GM19043 (cell line): ENCODE results near the gene RNF40.
"Not testable (repeated sequence)": the region's sequence is repeated elsewhere in the genome, so short reads cannot be mapped to it uniquely, and the experiment has no call there.

ENCODE experiments used
- ATAC-seq: cut with Tn5 transposase; IDR thresholded peaks from one replicate; pipeline ENCODE4 v1.9.1; 2021; ENCODE audit warnings: low read depth; ENCODE audit not compliant: unreplicated experiment

Gene RNF40

DNA sequence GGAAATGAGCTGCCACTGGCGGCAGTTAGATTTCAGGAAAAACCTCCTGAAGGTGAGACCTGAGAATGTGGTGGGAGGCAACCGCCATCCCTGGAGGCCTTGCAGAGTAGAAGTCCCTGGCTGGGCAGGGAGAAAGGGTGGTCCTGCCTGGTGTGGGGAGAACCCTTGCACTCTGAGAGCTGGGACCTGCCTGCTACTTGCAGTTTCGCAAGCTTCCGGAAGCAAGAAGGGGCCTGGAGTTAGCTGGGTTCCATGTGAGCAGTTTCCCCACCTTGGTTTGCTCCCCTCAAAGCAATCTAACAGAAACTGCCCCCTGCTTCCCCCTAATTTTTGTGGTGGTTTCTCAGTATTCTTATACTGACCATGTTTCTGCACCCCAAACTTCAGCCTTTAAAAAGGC is 18.4 kb downstream of the RNF40 start:
- no peak for ATAC-seq

DNA sequence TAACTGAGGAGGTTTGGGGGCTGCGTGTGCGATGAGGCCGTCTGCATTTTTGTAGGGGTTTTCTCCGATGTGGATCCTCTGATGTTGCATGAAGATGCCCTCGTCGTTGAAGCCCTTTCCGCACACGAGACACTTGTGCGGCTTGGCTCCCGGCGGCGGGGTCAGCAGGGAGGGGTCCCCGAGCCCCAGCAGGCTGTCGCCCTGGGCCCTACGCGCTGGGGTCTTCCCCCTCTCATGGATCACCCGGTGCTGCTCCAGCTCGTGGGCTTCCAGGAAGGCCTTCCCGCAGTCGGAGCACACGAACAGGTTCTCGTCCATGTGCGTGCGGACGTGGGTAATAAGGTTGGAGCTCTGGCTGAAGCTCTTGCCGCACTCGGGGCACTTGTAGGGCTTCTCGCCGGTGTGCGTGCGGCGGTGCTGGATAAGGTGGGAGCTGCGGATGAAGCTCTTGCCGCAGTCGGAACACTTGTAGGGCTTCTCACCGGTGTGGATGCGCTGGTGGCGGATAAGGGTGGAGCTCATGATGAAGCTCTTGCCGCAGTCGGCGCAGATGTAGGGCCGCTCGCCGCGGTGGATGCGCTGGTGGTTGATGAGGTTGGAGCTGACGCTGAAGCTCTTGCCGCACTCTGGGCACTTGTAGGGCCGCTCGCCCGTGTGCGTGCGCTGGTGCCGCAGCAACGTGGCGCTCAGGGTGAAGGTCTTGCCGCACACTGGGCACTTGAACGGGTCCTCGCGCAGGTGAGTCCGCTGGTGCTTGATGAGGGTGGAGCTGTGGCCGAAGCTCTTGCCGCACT is 20.6 kb downstream of the RNF40 start:
- no peak for ATAC-seq

DNA sequence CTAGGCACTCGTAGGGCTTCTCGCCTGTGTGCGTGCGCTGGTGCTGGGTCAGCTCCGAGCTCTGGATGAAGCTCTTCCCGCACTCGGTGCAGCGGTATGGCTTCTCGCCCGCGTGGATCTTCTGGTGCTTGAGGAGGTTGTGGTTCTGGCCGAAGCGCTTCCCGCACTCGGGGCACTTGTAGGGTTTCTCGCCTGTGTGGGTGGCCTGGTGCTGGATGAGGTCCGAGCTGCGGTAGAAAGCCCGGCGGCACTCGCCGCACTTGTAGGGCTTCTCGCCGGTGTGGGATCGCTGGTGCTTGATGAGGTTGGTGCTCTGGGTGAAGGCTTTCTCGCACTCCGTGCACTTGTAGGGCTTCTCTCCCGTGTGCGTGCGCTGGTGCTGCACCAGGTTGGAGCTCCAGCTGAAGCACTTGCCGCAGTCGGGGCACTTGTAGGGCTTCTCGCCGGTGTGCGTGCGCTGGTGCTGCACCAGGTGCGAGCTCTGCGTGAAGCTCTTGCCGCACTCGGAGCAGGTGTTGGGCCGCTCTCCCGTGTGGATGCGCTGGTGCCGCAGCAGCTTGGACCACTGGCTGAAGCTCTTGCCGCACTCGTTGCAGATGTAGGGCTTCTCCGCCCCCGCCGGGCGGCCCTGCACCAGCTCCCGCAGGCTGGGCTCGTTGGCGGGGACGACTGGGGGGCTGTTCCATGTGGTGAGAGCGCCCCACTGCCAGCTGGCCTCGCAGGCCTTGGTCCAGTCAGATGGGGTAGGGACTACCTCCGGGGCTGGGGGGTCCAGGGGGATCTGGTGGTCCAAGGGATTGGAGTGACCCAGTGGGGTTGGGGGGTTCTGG is 21.4 kb downstream of the RNF40 start:
- ATAC-seq = no peak

DNA sequence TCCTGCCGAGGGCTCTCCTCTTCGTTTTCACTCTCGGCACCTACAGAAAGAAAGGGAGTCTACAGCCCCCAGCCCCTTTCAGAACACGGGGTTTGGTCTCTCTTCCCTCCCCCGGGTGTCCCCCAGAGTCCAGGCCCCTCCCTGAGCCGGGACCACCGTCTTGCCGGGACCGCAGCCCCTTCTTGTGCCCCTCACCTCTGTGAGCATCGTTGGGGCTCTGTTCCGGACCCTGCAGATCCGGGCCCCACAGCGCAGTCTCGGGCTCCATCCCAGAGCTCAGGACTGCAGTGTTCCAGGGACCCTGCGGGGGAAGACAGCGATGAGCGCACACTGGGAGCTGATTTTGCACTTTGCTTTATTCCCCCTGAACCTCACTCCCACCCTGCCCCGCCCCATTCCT is 22.1 kb downstream of the RNF40 start:
- ATAC-seq = no peak

DNA sequence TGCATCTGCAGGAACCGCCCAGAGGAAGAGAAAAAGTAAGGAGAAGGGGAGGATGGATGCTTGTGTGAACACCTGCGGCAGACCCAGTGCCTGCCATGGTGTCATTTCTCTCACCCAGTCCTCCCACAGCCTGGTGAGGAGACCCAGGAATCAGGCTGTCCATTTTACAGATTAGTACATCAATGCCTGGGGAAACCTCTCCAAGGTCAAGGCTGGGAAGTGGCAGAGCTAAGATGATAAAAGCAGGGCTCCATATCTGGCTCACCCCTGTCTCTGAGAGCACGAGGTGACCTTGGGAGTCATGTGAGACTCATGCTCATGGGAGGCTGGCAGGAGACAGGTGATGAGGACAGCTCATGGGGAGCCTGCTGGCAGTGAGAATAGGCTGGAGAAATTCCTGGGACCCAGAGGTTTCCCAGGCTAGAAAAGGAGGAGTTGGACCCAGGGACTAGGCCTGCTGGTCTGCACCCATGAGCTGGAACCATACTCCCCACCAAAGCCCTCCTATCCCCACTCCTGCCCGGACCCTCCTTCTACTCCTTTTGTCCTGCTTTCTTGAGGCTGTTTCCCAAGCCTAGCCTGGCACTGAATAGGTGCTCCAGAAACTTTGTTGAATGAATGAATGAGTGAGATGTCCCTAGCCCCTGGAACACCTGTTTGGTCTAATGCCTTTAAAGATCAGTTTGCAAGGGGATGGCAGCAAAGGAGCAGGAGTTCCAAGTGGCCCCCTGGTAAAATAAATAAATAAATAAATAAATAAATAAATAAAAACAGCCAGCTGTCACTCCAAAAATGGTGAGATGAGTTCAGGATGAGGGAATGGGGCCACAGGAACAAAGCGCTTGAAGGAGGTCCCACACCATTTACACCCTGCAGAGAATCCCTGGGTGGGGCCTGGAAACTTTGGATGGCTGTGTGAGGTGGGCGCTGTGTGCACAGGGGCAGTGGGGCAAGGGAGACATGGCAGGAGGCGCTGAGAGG is 23.3 kb downstream of the RNF40 start:
- no peak for ATAC-seq

DNA sequence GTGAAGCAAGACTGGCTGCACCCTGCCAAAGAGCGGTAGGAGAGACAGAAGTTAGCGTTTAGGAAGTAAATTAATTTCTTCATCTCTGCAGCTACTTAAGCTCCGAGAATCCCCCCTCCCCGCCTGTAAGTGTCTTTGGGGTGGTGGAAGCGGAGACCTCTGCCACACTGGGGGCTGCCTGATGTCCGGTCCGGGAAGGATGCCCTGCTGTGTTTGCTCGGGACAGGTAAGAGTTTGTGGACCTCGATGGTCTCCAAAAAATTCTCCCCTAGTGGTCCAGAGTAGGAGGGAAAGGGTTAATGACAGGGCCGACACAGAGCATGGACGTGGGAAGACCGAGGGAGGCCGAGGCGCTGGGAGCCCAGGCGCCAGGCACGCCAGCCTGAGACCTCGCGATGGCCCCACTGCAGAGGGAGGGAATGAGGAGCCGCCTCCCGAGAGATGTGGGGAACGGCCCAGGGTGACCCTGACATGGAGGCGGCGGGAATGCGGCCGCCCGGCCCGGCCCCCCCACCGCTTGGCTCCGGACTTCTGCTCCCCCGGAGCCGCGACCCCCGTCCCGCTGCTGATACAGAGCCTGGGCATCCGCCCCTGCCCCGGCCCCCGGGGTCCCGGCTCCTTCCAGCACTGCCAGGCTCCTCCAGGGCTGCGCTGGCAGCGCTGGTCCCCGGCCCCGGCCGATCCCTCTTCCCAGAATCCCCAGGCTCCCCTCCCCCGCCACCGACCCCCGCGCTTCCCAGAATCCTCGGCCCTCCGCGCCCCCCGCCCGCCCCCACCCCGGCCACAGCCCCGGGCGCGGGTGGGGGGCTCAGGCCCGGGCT is 24.2 kb downstream of the RNF40 start:
- ATAC-seq = no peak

DNA sequence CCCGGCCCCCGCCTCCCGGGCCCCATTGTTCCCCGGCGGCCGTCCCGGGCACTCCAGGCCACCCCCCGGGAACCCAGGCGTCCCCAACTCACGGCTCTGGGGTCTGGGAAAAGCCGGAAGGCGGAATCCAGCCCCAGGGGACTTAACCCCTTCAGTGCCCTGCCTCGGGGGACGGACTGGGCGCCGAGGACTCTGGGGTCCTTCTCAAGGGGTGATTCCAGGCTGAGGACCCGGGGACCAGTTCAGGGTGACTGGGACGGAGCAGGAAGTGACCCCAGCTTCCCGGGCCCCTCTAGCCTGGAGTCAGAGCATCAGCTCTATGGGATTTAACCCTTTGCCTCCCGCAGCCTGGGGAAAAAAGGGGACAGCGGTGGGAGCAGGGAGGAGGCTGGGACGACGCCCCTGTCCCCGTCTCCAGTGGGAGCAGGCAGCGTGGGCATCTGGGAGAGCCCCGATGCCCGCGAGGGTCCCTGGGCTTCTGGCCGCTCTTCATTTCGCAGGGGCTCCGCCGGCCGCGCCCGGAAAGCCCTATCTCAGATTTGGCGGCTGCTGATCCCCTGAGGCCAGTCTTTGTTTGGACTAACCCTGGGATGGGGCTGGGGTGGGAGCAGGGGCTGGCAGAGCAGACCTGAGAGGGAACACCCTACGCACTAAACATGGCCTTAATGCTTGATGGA is 25.0 kb downstream of the RNF40 start, which contains the start of gene ZNF629:
Gene ZNF629 (minus strand): TSS at position 270 of the 677 bp plus-strand sequence. CDS start 2,723 bp downstream, outside the sequence.
- no peak for ATAC-seq

DNA sequence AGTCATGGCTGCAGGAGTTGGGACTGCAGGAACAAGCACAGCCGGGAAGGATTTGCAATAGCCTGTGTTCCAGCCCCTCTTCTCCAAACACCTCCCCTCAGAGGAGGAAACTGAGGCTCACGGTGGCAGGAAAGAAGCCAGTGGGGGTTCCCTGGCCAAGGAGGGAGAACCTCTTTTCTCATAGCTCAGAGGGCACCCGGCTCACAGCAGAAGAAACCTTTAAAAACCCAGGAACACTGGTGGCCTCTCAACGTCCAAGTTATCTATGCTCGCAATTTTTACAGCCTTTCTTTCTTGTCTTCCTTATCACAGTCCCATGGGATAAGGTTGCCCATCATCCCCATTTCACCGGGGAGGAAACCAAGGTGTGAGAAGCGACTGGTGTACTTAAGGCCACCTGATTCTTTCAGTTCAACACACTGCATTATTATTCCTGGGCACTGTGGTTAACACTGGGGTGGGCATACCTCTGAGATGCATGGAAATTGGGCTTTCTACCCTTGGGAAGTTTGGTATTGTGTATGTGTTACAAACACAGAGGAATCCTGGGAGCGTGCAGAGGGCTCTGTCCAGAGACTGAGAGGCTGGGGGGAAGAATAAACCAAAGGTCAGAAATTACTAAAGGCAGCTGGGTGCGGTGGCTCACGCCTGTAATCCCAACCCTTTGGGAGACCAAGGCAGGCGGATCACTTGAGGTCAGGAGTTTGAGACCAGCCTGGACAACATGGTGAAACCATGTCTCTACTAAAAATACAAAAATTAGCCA is 25.7 kb downstream of the RNF40 start:
- ATAC-seq = no peak

DNA sequence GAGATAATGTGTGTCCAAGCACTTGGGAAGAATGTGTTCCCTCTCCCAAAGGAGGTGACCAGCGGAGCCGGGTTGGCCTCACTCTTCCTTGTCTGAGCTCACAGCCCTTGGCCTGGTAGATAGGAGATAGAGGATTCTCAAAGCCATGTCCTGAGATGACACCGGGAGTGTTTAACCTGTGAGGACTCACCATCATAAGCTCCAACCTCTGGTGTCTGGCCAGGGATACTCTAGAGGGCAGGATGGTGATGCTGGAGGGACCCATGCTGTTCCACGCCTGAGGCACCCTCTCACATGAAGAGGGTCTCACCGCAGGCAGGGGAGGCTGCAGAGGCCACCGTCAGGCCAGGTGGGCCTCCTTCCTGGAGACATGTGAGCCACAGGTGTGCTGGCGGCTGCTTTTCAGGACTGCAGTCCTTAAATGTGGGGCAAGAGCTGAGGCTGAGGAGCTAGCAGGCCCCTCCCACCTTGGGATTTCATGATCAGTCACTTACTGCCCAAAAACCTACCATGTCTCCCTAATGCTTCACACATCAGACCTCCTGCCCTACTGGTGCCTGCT is 31.5 kb downstream of the RNF40 start:
- ATAC-seq = no peak

DNA sequence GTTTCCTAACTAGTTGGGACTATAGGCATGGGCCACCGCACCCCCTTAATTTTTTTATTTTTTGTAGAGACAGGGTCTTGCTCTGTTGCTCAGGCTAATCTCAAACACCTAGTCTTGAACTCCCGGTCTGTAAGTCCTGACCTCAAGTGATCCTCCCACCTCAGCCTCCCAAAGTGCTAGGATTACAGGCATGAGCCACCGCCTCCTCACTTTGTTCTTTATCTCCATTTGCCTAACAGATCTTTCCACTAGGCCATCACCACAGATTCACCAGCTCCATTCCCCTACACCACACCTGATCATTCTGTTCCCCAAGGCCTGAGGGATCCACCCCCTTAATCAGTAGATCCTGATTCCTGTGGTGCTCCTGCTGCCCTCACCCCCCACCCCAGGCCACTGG is 32.5 kb downstream of the RNF40 start:
- ATAC-seq = no peak

DNA sequence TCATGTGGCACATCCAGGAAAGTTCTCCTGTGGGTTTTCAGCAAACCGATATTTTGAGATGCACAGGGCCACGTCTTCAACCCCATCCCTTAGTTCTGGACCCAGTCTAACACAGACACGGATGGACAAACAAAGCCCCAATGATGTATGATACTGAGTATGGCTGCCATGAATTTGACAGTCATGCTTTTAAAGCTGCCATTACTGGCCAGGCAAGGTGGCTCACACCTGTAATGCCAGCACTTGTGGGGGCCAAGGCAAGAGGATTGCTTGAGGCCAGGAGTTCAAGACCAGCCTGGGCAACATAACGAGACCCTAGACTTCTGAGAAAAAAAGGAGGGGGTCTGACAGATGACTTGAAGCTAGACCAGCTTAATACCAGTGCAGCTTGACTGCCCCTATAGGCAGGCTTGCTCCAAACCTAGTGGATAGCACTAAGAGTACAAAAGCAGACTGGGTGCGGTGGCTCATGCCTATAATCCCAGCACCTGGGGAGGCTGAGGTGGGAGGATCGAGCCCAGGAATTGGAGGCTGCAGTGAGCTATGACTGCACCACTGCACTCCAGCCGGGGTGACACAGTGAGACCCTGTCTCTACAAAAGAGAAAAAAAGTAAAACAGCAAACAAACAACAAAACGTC is 35.7 kb downstream of the RNF40 start:
- no peak for ATAC-seq

DNA sequence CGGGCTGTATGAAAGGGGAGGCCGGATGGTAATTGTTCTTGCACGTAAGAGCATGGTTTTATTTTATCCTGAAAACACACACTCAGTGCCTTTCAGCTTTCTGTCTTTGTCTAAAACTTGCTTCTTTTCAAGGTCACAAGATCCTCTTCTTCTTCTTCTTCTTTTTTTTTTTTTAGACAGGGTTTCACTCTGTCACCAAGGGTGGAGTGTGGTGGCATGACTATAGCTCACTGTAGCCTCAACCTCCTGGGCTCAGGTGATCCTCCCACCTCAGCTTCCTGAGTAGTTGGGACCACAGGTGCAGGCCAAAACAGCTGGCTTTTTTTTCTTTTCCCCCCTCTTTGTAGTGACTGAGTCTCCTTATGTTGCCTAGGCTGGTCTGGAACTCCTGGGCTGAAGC is 40.8 kb downstream of the RNF40 start:
- no peak for ATAC-seq

DNA sequence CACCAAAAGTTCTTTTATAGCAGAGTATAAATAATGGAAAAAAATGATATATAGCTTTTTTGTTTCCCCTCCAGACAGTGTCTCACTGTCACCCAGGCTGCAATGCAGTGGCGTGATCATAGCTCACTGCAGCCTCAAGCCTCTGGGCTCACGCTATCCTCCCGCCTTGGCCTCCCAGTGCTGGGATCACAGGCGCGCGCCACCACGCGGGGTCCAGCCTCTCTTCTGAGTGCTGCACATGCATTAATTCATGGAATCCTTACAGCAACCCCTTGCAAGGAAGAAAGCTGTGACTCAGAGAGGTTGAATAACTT is 42.9 kb downstream of the RNF40 start:
- ATAC-seq = no peak

DNA sequence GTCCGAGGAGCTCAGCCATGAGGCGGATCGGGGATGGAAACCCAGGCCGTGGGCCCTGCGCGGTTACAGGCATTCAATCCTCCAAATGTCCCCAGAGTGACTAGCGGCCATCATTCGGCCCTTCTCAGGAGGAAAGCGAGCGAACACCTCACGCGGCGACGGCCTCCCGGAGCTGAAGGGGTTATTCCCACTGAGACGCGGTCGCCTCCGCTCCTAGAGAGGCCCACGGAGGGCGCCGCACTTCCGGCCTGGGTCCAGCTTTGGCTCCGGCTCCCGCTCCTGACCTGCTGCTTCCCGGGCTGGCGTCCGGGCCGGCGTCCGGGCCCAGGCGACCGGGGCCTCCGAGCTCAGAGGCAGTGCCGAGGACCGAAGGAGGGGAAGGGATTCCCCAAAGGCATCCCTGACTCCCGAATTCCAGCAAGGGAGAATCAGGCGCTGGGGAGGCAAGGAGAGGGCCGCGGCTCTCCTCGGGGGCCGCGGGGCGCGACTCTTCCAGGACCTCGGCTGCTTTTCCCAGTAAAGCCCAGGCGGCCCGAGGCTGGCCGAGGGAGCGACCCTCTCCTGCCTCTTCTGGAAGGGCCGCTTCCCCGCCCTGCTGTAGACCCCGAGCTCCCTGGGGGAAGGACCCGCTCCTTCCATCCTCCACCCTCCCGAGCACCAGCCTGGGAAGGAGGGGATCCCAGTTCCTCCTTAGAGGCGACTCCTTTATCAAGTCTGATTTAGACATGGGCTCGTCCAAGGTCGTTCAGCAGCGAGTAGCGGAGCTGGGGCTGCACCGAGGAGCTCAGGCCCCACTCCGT is 43.4 kb downstream of the RNF40 start:
- ATAC-seq = no peak

DNA sequence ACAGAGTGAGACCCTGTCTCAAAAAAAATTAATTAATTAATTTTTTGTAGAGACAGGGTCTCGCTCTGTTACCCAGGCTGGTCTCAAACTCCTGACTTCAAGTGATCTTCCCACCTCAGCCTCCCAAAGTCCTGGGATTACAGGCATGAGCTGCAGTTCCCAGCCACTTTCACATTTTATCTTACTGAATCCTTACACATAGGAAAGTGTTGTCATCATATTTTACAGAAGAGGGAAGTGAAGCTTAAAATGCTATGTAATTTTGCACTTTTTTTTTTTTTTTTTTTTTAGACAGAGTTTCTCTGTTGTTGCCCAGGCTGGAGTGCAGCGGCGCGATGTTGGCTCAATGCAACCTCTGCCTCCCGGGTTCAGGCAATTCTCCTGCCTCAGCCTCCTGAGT is 46.0 kb downstream of the RNF40 start:
- ATAC-seq = no peak

DNA sequence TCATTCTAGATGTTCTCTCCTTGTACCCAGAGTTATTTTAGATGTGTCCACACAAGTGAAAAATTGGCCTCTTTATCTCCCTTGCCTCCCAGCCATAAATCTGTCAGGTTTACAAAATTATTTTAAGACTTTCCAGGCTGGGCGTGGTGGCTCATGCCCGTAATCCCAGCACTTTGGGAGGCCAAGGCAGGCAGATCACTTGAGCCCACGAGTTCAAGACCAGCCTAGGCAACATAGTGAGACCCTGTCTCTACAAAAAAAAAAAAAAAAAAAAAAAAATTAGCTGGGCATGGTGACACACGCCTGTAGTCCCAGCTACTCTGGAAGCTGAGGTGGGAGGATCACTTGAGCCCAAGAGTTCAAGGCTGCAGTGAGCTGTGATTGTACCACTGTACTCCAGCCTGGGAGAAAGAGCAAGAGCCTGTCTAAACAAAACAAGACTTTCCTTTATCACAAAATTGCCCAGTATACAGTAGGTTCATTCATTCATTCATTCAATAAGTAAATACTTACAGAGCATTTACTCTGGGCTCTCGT is 46.8 kb downstream of the RNF40 start:
- not testable (repeated sequence) for ATAC-seq

DNA sequence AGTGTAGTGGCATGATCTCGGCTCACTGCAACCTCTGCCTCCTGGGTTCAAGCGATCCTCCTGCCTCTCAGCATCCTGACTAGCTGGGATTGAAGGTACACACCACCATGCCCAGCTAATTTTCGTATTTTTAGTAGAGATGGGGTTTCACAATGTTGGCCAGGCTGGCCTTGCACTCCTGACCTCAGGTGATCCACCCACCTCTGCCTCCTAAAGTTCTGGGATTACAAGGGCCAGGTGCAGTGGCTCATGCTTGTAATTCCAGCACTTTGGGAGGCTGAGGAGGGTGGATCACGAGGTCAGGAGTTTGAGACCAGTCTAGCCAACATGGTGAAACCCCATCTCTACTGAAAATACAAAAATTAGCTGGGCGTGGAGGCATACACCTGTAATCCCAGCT is 47.6 kb downstream of the RNF40 start:
- ATAC-seq = not testable (repeated sequence)
